ENCODE results near the gene LNX1. TPM values are rescaled to one million over a fixed set of nuclear protein-coding genes. Genes with fewer than 3 reads are reported as not detected.

The LNX1 gene
- total RNA-seq, 1 experiment from 2014 or later = 1.7 TPM

GRCh38 chr4:53557669-53558064 is 33.6 kb downstream of the LNX1 start:
- no peak overlapping the region for H3K27ac ChIP-seq (ENCODE audit: insufficient read length, low read depth, low read length)
- no peaks in the 10 kb centered on the region for H3K23me2 ChIP-seq (ENCODE audit: insufficient read length, low read depth, low read length, poor library complexity, severe bottlenecking)
- Mint-ChIP-seq H3K27ac (no peak overlapping the region), H3K27me3 (ENCODE audit: low read depth) (no peaks in the 10 kb centered on the region; the same call in 1 of the 2 replicates), H3K36me3 (ENCODE audit: insufficient read depth in 1 of 3, low read depth in 3 of 3) (no peaks in the 10 kb centered on the region), H3K9me3 (no peaks in the 10 kb centered on the region; a peak in 1 of 5 replicates), H3K4me1 (peaks cover 14 to 24% of the 10 kb centered on the region in 2 experiments), H3K4me3 (no peak overlapping the region)
- H3K27me3 ChIP-seq (ENCODE audit: insufficient read depth, low read length) = no peaks in the 10 kb centered on the region
- H3K14ac ChIP-seq (ENCODE audit: insufficient read depth, low read length) = peak overlapping the region; percentile 52; the same call in 1 of the 2 replicates
- no peak overlapping the region for H3T11ph ChIP-seq (ENCODE audit: low read length)
- no peak overlapping the region for H2BK20ac ChIP-seq (ENCODE audit: low read depth, low read length, poor library complexity, severe bottlenecking)
- no peak overlapping the region for H3K23ac ChIP-seq (ENCODE audit: insufficient read length, low read depth, low read length)
- no peak overlapping the region for H3K4me2 ChIP-seq (ENCODE audit: insufficient read depth, insufficient read length, low read length)
- no peak for DNase-seq
- no peak overlapping the region for H4K5ac ChIP-seq (ENCODE audit: insufficient read length, low read depth, low read length)
- H4K20me1 ChIP-seq (ENCODE audit: control insufficient read depth, insufficient read depth, insufficient read length) = no peaks in the 10 kb centered on the region
- H3K4me1 ChIP-seq (ENCODE audit: insufficient read depth, low read length) = peaks cover 8% of the 10 kb centered on the region; the same call in 1 of the 2 replicates
- no peaks in the 10 kb centered on the region for H3K79me2 ChIP-seq (ENCODE audit: insufficient read depth, low read length)
- peak overlapping the region; percentile 69 for H4K8ac ChIP-seq (replicated peaks; ENCODE audit: insufficient read length, low read depth, low read length)
- H3K9me3 ChIP-seq (ENCODE audit: control insufficient read depth, low read depth, low read length) = no peaks in the 10 kb centered on the region
- no peak overlapping the region for H2AFZ ChIP-seq (ENCODE audit: low read length)
- H2AK5ac ChIP-seq (ENCODE audit: insufficient read length, low read length) = no peak overlapping the region
- no peak overlapping the region for H3K9ac ChIP-seq (ENCODE audit: extremely low read depth, insufficient read length, low read length)
- H2BK120ac ChIP-seq (ENCODE audit: low read depth, low read length, poor library complexity, severe bottlenecking) = no peak overlapping the region
- H3K79me1 ChIP-seq (ENCODE audit: insufficient read depth, low read depth, low read length, poor library complexity, severe bottlenecking) = no peaks in the 10 kb centered on the region
- H4K91ac ChIP-seq (ENCODE audit: insufficient read length, low read depth, low read length) = no peak overlapping the region
- no peak overlapping the region for H2BK12ac ChIP-seq (ENCODE audit: insufficient read length, low read depth, low read length)
- H3K4ac ChIP-seq (ENCODE audit: low read depth, low read length) = no peak overlapping the region
- WGBS (ENCODE audit: extremely low coverage, insufficient read length, low lambda C conversion rate) = no CpG with 5 or more reads among the region's 5 CpGs
- no peak overlapping the region for H2BK5ac ChIP-seq (ENCODE audit: insufficient read length, low read length)
- H3K56ac ChIP-seq (ENCODE audit: insufficient read length, low read depth, low read length) = no peak overlapping the region
- H3K18ac ChIP-seq (ENCODE audit: insufficient read length, low read depth, low read length) = no peak overlapping the region
- TF ChIP-seq, protein P1, sequence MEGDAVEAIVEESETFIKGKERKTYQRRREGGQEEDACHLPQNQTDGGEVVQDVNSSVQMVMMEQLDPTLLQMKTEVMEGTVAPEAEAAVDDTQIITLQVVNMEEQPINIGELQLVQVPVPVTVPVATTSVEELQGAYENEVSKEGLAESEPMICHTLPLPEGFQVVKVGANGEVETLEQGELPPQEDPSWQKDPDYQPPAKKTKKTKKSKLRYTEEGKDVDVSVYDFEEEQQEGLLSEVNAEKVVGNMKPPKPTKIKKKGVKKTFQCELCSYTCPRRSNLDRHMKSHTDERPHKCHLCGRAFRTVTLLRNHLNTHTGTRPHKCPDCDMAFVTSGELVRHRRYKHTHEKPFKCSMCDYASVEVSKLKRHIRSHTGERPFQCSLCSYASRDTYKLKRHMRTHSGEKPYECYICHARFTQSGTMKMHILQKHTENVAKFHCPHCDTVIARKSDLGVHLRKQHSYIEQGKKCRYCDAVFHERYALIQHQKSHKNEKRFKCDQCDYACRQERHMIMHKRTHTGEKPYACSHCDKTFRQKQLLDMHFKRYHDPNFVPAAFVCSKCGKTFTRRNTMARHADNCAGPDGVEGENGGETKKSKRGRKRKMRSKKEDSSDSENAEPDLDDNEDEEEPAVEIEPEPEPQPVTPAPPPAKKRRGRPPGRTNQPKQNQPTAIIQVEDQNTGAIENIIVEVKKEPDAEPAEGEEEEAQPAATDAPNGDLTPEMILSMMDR (conservative IDR thresholded peaks at IDR 0.05) = no peak
- H2BK15ac ChIP-seq (ENCODE audit: low read depth, low read length) = no peak overlapping the region
